Stimulated activated CD4-positive, alpha-beta T cell treated with anti-CD3 and anti-CD28 coated beads, Interleukin-12 subunit alpha, Interleukin-12 subunit beta, amount 100 ng/mL, for 24 hours (primary cell): ENCODE measurements around the gene ATP6V0A1.
A peak's percentile ranks its signal among the peaks of the same experiment; 100 is the strongest.
"Not testable (repeated sequence)": the region's sequence is repeated elsewhere in the genome, so short reads cannot be mapped to it uniquely, and the experiment has no call there.

ENCODE experiments used
- DNase-seq, 2 experiments: peaks; one replicate each; pipeline ENCODE4 v3.0.0-alpha.2; 2020; ENCODE audit warnings: low read depth in 2 of 2

The ATP6V0A1 gene

GRCh38 chr17:42519546-42520491 lies 61.1 kb downstream of the ATP6V0A1 start:
- DNase-seq, result no peak

DNA sequence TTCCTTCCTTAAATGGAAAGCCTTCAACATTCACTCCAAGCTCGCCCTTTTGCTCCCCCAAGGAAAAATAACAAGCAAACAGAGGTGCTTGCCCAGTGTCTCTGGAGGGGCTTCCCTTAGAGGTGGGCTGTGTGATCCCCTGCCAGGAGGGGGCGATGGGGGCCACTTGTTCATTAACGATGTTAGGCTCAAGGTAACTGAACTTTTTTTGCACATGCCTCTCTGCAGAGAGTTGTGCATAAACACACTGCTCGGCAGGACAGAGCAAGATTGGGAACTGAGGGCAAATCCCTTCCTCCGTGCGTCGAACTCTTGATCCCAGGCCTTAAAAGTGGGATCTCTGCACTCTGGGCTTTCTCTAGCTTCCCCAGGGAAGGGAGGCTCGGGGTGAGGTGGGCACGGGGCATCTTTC lies 61.9 kb downstream of the ATP6V0A1 start:
- DNase-seq, result no peak

GRCh38 chr17:42521036-42521435 lies 62.4 kb downstream of the ATP6V0A1 start:
- DNase-seq, result no peak

DNA sequence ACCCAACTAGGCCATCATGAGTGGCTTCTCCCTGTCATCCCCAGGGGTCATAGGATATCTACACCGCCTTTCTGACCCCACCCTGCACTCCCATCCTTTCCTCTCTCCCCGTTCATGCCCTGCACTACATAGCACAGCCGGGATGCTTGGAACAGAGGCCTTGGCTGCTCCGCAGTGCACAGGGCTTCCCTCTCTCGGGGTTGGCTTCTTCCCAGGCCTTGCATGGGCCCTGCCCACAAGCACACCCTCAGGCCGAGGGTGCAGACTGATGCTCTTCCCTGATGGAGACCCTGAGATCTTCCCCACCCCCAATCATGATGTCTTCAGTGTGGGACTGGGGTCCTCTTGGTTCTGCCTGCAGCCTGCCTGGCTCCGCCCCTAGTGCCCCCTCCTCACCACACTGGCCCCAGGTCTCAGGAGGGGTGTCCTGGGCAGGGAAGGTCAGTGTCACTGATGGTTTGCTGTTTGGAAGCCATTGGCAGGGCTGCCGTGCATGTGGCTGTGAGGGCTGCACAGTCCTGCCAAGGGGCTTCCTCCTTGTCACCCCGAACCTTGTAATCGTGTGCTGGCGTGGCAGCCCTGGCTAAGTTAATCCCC lies 63.1 kb downstream of the ATP6V0A1 start:
- no peak for DNase-seq

DNA sequence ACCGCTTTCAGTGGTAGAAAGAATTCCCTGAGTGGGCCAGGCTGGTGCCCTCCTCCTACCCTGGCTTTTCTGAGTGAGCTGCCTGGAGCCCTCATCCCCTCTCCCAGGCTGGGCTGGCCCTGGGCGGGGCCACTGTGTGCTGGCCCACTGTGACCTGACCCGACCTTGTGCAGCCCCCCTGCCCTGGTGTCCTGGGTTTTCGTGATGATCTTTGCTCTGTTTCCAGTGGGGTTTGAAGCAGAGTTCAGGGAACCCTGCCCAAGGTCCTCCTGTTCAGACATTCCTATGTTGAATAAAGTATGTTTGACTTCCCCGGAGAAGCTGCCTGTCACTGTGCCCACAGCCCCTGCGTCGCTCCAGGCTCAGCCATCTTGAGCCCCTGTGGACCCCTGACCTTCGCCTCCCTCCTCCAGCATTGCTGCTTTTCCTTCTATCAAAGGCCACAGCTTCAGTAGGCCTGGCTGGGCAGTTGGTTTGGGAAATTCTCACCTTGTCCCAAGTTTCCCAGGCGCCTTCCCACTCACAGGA lies 63.6 kb downstream of the ATP6V0A1 start:
- no peak for DNase-seq

DNA sequence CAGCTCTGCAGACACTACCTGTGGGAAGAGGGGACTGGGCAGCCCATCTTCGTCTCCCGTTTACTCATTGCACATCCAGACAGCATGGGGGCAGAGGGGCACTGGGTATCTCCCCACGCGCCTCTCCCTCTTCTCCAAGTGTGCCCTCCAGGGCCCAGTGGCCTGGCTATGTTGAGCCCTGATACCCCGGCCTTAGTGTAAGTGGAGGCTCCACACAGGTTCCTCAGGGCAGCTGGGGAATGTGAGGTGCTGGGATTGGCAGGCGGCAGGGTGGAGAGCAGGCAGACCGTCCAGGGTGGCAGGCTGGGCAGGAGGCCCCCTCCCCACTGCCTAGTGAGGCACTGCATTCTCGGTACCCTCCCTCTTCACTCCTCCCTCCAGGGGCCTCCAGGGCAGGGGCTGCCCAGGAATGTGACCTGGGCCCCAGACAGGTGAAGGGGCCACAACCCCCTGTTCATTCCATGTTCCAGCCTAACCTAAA lies 64.2 kb downstream of the ATP6V0A1 start:
- no peak for DNase-seq

DNA sequence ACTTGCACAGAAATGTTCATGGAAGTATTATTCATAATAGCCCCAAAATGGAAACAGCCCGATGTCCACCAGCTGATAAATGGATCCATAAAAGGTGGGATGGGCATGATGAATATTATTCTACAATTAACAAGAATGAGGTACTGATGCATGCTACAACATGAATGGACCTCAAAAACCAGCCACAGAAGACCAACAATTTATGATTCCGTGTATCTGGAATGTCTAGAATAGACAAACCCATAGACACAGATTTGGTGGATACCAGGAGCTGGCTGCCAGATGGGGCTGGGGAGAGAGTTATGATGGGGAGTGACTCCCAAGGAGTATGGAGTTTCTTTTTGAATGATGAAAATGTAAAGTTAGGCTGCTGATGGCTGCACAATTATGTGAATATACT lies 66.5 kb downstream of the ATP6V0A1 start:
- no peak for DNase-seq

DNA sequence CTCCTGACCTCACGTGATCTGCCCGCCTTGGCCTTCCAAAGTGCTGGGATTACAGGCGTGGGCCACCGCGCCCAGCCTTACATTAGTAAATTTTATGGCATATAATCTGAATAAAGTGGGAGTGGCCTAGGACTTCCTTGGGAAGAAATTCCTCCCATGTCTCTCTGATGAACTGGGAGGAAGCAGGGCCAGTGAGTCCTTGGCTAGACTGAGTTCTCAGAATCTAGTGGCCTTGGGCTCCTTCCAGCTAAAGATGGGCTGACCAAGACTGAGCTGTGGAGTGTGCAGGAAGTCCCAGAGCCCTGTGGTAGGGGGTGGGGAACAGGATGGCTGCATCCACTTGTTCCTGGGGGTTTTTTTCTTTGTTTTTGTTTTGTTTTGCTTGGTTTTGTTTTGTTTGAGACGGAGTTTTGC lies 67.4 kb downstream of the ATP6V0A1 start:
- DNase-seq, result no peak

DNA sequence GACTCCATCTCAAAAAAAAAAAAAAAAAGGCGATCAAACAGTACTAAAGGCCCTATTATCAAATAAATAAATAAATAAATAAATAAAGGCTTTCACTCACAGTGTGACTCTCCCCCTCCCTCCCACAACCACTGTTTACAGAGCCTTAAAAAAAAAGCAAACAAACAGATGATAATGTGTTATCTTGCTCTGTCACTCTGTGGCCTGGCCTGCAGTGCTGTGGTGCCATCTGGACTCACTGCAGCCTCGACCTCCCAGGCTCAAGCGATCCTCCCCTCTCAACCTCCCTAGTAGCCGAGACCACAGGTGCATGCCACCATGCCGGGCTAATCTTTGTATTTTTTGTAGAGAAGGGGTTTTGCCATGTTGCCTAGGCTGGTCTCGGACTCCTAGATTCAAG lies 69.3 kb downstream of the ATP6V0A1 start:
- DNase-seq, result no peak

GRCh38 chr17:42529061-42529460 lies 70.4 kb downstream of the ATP6V0A1 start:
- no peak for DNase-seq

DNA sequence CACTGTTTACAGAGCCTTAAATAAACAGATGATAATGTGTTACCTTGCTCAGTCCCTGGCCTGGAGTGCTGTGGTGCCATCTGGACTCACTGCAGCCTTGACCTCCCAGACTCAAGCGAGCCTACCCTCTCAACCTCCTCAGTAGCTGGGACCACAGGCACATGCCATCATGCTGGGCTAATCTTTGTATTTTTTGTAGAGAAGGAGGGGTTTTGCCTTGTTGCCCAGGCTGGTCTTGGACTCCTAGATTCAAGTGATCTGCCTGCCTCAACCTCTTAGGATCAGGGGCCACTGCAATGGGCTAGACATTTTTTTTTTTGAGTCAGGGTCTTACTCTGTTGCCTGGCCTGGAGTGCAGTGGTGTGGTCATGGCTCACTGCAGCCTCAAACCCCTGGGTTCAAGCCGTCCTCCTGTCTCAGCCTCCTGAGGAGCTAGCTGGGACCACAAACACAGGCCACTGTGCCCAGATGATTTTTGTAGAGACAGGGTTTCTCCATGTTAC lies 72.3 kb downstream of the ATP6V0A1 start:
- no peak for DNase-seq

DNA sequence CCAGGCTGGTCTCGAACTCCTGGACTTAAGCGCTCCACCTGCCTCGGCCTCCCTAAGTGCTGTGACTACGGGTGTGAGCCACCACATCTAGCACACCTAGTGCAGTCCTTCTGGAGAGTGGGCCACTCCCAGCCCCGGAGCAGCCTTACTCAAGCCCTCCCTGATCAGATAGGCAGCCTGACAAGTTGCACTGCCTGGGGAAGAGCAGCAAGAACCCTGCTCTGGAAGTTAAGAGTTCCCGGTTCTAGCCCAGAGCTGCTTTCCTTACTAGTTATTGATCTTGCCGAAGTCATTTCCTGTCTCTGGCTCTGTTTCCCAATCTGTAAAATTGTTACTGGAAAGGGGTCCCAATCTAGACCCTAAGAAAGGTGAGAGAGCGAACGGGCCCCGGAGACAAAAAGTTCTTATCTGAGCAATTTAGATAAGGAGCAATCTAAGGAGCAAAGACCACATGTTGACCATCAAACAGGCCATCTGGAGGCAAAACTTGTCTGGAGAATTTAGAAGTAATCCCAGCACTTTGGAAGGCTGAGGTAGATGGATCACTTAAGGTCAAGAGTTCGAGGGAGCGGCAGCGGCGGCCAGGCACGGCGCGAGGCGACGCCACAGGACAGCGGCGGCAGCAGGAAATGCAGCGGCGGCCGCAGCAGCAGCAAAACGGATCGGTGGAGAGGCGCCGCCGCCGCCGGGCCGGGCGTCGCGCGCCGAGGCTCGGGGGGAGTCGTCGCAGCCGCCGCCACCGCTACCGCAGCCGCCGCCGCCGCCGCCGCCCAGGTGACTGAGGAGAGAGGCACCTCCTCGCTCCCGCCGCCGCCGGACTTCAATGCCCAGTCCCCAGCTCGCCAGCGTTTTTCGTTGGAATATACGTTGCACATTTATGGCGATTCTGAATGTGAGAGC lies 73.0 kb downstream of the ATP6V0A1 start:
- peak in 1 of 2 experiments; percentile 29 for DNase-seq

- no peak for DNase-seq
Observed at GRCh38 chr17:42535155-42536047, 76.7 kb downstream of the ATP6V0A1 start.

GRCh38 chr17:42536048-42536371 lies 77.3 kb downstream of the ATP6V0A1 start, which contains the start of gene NAGLU:
Gene NAGLU (plus strand): TSS chr17:42536241. CDS start chr17:42536273, 32 bp downstream.
- peak; percentile 72 to 86 for DNase-seq

DNA sequence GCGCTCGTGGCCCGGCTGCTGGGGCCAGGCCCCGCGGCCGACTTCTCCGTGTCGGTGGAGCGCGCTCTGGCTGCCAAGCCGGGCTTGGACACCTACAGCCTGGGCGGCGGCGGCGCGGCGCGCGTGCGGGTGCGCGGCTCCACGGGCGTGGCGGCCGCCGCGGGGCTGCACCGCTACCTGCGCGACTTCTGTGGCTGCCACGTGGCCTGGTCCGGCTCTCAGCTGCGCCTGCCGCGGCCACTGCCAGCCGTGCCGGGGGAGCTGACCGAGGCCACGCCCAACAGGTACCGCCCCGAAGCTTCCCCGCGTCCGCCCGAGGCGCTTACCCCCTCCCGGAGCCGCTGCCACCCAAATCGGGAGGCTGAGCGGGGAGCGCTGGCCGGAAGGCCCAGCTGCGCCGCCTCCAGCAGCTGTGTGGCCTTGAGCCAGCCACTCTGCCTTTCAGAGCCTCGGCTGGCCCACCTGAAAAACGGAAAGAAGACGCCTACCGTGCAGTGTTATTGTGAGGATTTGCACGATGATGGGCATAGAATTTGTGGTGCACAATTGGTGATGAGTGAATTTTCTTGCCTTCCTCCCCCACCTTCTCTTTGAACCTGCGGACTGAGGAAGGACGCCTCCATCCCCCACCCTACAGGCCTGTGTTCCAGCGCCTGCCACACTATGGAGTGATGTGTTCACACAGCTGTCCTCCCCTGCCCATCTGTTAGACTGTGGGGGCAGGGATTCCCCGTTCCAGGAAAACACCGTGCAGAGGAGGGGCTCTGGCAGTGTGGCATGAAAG lies 77.9 kb downstream of the ATP6V0A1 start:
- peak; percentile 49 to 75 for DNase-seq

DNA sequence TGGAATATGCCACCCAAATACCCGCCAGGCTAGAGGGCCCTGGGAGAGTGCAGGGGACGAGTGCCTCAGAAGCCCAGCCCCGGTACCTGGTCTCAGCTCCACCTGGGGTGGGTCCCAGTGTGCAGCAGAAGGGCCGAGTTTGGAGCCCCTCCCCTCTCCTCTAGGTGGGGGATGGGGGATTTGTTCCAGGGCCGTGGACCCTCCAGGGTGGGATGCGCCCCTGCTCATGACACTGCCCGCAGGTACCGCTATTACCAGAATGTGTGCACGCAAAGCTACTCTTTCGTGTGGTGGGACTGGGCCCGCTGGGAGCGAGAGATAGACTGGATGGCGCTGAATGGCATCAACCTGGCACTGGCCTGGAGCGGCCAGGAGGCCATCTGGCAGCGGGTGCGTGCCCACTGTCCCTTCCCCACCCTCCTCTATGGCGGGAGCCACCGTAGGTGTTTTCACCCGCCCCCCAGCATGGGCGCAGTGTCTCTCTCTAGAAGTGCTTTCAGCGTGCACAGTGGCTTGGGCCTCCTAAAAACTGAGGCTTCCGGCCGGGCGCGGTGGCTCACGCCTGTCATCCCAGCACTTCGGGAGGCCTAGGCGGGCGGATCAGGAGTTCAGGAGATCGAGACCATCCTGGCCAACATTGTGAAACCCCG lies 78.6 kb downstream of the ATP6V0A1 start:
- no peak for DNase-seq

DNA sequence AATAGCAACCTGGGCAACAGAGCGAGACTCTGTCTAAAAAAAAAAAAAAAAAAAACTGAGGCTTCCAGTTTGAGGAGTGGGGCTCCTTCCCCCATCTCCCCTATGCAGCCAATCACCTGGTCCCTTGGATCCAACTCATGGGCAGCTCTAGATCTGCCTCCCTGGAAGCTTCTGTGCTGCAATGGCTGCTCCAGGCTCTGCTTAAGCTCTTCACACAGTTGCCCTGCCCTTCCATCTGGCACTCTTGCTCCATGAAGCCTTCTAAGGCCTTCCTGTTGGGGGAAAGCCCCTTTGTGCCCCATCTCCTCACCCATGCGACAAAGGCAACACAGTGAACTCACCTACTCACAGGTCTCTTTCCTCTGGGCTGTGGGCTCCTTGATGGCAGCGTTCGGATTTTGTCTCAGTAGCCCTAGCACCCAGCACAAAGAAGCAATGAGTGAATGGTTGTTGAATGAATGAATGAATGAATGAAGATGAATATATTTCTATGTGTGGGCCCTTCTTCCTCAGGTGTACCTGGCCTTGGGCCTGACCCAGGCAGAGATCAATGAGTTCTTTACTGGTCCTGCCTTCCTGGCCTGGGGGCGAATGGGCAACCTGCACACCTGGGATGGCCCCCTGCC lies 79.3 kb downstream of the ATP6V0A1 start:
- DNase-seq, result no peak

DNA sequence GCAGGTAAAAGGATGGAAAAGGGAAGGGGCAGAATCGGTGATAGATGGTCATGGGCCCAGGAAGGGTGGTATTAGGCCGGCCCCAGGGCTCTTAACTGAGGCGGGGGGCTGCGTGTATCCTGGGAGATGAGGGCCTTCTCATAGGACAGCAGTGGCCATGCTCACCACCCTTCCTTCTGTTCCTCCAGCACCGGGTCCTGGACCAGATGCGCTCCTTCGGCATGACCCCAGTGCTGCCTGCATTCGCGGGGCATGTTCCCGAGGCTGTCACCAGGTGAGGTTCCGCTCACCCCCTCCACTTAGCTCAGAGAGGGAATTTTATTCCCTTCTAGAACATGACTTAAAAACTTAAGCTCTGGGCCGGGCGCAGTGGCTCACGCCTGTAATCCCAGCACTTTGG lies 79.8 kb downstream of the ATP6V0A1 start:
- no peak for DNase-seq

GRCh38 chr17:42540558-42540957 lies 81.9 kb downstream of the ATP6V0A1 start:
- not testable (repeated sequence) for DNase-seq
